ENCODE measurements around the gene PDXK. TPM values are rescaled to one million over a fixed set of nuclear protein-coding genes. Genes with fewer than 3 reads are reported as not detected.

The PDXK gene
- polyA plus RNA-seq, 3 donors: 68.1 to 93.2 (median 90.9) TPM

GRCh38 chr21:43758811-43759210 is 39.9 kb downstream of the PDXK start:
- DNase-seq: no peak

- DNase-seq: no peak
Observed at GRCh38 chr21:43759651-43760050, 40.7 kb downstream of the PDXK start.

- no peak for DNase-seq
Observed at GRCh38 chr21:43760391-43760958, 41.5 kb downstream of the PDXK start.

- no peak for DNase-seq
Observed at GRCh38 chr21:43761886-43762285, 43.0 kb downstream of the PDXK start.

GRCh38 chr21:43762303-43763128 is 43.6 kb downstream of the PDXK start:
- no peak for DNase-seq

GRCh38 chr21:43763901-43764523 is 45.1 kb downstream of the PDXK start:
- no peak for DNase-seq

GRCh38 chr21:43764576-43765495 is 45.9 kb downstream of the PDXK start:
- no peak for DNase-seq

- no peak for DNase-seq
Observed at GRCh38 chr21:43766734-43767497, 48.0 kb downstream of the PDXK start.

- no peak for DNase-seq
Observed at GRCh38 chr21:43767498-43767983, 48.6 kb downstream of the PDXK start.

GRCh38 chr21:43767984-43768867 is 49.3 kb downstream of the PDXK start:
- DNase-seq: no peak

- DNase-seq: no peak
Observed at GRCh38 chr21:43768868-43769167, 49.9 kb downstream of the PDXK start.

- DNase-seq: no peak
Observed at GRCh38 chr21:43769325-43769958, 50.5 kb downstream of the PDXK start.

GRCh38 chr21:43770066-43770655 is 51.2 kb downstream of the PDXK start:
- no peak for DNase-seq

GRCh38 chr21:43771199-43771675 is 52.3 kb downstream of the PDXK start:
- no peak for DNase-seq

- no peak for DNase-seq
Observed at GRCh38 chr21:43771698-43772424, 52.9 kb downstream of the PDXK start.

GRCh38 chr21:43772425-43772821 is 53.5 kb downstream of the PDXK start:
- no peak for DNase-seq

GRCh38 chr21:43774163-43774562 is 55.2 kb downstream of the PDXK start:
- DNase-seq: no peak

GRCh38 chr21:43775190-43775589 is 56.3 kb downstream of the PDXK start:
- no peak for DNase-seq
